GM20431 (cell line): Measurements from ENCODE around the gene DYNC1H1.
"Not testable (repeated sequence)": the region's sequence is repeated elsewhere in the genome, so short reads cannot be mapped to it uniquely, and the experiment has no call there.

Experiments used
- in situ Hi-C: fragments of 300-500 bp; cut with MseI, MboI; formaldehyde crosslinking; loops from one replicate; pipeline ENCODE4 v1.15.0; 2020; ENCODE audit warnings: low sequenced_read_pairs; ENCODE audit not compliant: unreplicated experiment

The DYNC1H1 gene

DNA sequence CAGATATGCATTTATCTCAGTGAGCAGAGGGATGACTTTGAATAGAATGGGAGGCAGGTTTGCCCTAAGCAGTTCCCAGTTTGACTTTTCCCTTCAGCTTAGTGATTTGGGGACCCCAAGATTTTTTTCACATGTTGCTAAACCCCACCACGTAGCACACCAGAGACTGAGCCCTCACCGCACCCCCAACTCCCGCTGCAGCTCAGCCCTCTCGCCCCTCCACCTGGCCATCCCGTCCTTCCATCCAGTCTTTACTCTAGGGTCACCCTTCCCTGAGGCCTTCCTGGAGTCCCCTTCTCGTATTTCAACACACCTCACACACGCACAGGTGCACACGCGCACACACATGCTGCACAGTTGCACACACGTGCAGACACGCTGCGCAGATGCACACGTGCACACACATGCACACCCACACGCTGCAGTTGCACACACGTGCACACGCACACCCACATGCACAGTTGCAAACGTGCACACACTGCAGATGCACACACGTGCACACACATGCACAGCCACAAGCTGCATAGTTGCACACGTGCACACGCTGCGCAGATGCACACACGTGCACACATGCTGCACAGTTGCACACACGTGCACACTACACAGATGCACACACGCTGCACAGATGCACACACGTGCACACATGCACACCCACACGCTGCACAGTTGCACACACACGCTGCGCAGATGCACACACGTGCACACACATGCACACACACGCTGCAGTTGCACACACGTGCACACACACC lies 92.5 kb downstream of the DYNC1H1 start:
- in situ Hi-C loops = no loop called here

DNA sequence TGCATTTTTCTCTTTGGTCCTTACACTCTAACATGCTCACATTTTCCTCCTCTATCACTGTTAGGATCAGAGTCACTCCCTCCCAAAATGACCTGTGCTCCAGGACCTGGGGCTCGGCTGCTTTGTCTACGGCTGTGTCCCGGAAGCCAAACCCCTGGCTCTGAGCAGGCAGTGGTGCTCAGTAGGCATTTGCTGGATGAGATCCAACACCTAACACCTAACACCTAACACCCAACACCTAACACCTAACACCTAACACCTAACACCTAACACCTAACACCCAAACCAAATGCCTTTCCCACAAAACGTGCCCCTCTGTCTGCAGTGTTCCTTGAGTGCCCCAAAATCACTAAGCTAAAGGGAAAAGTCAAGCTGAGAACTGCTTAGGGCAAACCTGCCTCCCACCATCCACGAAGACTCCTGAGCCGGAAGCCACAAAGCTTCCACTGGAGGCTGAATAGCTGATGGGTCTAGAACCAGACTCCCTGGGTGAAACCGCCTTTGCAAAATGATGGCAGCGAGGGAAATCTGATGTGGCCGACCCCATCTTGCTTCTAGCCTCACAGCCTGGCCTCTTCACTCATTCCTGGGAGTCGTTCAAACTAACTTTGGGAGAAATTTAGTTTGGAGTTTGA lies 93.2 kb downstream of the DYNC1H1 start:
- in situ Hi-C loops = no loop called here

DNA sequence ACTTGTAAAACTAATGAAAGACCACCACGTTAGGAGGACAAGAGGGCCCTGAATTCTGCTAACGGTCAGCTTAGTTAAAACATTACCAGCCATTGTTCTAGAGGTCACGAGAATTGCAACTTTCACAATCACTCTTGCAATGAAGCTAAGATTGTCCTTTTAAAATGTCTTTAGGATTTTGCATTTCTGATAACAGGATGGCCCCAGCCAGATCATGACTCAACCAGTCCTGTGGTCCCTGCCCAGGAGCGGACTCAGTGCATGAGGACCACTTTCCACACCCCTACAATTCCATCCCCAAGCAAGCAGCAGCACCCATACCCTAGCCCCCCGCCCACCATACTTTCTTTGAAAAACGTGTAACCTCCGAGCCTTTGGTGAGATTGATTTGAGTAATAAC lies 93.8 kb downstream of the DYNC1H1 start:
- in situ Hi-C loops = no loop called here

GRCh38 chr14:102058961-102059360 lies 94.6 kb downstream of the DYNC1H1 start:
- in situ Hi-C loops = no loop called here

- in situ Hi-C loops = no loop called here
These were observed 98.9 kb downstream of the DYNC1H1 start for GRCh38 chr14:102063109-102063807.

DNA sequence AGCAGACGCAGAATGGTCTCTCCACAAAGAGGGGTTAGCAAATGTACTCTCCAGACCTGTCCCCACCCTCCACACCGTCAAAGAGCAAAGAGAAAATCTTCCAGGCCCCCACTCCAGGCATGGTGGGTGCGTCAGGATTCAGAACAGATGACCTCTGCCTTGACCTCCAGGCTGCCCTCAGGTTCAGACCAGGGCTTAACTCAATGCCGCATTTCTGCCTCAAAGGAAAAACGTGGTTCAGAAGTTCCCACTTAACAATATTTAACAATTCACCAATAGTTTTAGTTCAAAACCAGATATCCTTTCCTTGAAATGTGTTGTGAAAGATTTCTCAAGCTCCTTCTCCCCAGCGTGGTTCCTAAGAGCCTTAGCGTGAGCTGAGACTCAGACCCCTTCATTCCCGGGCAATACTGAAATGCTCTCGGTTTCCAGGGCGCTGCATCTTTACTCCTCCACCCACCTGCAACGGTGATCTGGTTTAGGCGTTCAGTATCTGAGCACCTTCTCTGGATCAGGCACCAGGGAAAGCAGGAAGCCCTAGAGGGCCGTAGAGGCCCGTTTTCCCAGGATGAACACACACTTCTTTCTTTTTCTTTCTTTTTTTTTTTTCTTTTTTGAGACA lies 99.5 kb downstream of the DYNC1H1 start:
- in situ Hi-C loops = no loop called here

GRCh38 chr14:102064590-102064989 lies 100.2 kb downstream of the DYNC1H1 start:
- in situ Hi-C loops = not testable (repeated sequence)

DNA sequence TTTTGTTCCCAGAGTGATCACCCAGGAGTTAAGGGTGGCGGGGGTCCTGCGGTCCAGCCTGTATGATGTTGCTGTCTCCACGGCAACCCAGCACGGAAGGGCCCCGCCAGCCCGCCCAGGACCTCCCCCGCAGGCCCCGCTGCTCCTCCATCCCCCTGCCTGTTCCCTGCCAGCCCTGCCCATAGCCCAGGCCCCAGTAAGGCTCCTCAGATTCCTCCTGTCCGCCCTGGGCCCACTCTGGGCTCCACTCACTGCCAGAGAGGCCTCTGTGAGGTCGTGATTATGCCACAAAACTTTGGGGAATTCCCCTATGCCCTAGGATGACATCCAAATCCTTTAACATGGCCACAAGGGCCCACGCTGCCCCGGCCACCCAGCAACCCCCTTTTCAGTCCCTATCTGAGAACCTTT lies 101.7 kb downstream of the DYNC1H1 start:
- in situ Hi-C loops = no loop called here

DNA sequence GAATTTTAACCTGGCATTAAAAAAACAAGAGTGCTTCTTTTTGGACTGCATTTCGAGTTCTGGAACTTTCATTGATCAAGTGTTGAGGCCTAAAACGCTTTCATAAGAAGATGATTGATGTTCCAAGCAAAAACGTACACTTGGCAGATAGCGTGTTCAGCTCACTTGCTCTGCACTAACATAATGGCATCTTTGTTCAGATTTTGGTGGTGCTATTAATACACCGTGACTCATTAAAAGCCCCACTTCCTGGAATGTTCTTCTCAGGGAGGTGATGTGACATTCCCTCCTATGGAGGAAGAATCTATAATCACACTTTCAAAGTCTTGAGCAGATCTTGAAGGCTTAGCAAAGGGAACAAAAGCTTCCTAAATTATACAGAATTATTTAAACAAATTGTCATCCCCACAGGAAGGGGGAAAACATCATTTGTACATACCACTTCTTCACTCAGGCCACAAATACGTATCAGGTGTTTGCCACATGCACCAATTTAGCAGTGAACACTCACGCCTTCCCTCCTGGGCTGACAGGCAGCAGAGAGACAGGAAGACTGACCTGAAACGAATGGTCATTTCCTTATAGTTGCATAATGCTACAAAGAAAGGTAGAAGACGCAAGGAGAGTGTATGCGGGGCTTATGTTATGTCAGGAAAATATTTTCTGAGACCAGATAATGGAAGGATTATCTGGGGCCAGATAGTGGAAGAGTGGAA lies 107.1 kb downstream of the DYNC1H1 start:
- in situ Hi-C loops = no loop called here

DNA sequence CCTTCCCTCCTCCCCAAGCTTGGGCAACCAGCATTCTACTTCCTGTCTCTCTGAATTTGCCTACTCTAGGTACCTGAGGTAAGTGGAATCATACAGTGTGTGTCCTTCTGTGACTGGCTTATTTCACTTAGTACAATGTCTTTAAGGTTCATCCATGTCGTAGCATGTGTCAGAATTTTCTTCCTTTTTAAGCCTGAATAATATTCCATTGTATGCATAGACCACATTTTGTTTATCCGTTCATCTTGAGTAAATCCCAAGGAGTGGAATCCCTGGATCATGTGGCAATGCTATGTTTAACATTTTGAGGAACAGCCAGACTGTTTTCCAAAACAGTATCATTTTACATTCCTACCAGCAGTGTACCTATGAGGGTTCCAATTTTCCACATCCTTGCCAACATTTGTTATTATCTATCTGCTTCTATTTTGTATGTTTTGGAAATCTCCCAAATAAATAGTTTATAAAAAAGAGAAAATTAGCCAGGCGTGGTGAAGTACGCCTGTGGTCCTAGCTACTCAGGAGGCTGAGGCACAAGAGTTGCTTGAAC lies 110.1 kb downstream of the DYNC1H1 start:
- in situ Hi-C loops = no loop called here

- in situ Hi-C loops = no loop called here
These were observed 110.8 kb downstream of the DYNC1H1 start for GRCh38 chr14:102075155-102075554.

DNA sequence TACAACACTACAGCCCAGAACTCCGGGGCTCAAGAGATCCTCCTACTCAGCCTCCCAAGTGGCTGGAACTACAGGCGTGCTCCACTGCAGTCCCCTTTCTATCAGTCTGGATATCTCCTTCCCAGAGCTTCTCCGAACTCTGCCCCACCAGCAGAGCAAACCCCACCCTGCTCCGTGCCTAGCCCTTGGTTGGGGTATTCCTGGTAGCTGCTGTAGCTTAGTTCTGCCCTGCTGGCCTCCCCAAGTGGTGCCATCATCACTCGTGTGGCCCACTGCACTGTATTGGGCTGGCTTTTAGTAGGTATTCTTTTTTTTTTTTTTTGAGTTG lies 113.0 kb downstream of the DYNC1H1 start:
- in situ Hi-C loops = no loop called here

GRCh38 chr14:102078361-102078791 lies 114.0 kb downstream of the DYNC1H1 start:
- in situ Hi-C loops = not testable (repeated sequence)

GRCh38 chr14:102078831-102079699 lies 114.7 kb downstream of the DYNC1H1 start:
- in situ Hi-C loops = no loop called here

DNA sequence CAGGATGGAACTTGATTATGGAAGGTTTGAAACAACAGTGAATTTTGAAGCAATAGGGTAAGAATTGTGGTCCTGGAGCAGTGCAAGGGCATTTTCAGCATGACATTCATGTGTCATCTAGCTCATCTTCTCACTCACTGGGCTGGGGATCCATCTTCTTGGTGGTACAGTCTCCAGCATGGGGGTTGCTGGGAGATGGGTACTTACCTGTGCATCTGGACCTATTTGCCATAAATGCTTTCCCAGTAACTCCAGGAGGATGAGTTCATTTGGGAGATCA lies 115.3 kb downstream of the DYNC1H1 start:
- in situ Hi-C loops = no loop called here

GRCh38 chr14:102080183-102081080 lies 116.1 kb downstream of the DYNC1H1 start:
- in situ Hi-C loops = no loop called here

DNA sequence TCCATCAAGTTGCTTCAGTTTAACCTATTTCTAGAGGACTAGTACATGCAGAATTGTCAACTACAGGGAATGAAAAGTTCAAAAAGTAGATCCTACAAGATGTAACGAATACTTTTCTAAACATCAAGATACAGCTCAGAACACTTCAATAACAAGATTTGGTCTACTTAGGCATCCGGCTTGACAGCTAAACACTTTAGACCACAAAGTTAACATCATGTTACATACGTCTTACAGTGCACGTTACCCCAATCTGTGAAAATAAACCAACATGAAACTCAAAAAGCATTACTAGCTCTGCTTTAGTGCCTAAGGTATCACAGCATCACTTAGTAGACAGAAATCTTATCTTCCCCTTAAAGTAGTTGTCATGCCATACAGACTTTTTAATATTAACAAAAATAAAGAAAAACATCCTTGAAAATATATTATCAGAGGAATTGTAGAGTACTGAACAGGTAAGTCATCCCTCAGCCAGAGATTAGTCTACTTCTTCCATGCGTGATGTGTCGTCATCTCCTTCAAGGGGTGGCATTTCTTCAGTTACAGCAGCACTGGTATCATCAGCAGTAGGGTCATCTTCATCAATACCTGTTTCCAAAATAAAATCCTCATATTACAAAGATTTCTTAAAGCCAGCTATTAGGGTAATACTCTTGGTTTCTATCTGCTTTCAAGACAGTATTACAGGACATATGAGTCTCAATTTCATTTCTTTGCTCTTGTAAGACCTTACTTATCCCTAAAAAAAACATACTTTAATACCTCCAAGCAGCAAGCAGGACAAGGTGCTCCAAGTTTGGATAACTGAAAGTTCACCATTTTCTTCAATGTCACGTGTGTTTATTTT lies 117.1 kb downstream of the DYNC1H1 start:
- in situ Hi-C loops = no loop called here
